Measurements from ENCODE around the gene TRPM6. TPM values are rescaled to one million over a fixed set of nuclear protein-coding genes. Genes with fewer than 3 reads are reported as not detected.

The TRPM6 gene, protein sequence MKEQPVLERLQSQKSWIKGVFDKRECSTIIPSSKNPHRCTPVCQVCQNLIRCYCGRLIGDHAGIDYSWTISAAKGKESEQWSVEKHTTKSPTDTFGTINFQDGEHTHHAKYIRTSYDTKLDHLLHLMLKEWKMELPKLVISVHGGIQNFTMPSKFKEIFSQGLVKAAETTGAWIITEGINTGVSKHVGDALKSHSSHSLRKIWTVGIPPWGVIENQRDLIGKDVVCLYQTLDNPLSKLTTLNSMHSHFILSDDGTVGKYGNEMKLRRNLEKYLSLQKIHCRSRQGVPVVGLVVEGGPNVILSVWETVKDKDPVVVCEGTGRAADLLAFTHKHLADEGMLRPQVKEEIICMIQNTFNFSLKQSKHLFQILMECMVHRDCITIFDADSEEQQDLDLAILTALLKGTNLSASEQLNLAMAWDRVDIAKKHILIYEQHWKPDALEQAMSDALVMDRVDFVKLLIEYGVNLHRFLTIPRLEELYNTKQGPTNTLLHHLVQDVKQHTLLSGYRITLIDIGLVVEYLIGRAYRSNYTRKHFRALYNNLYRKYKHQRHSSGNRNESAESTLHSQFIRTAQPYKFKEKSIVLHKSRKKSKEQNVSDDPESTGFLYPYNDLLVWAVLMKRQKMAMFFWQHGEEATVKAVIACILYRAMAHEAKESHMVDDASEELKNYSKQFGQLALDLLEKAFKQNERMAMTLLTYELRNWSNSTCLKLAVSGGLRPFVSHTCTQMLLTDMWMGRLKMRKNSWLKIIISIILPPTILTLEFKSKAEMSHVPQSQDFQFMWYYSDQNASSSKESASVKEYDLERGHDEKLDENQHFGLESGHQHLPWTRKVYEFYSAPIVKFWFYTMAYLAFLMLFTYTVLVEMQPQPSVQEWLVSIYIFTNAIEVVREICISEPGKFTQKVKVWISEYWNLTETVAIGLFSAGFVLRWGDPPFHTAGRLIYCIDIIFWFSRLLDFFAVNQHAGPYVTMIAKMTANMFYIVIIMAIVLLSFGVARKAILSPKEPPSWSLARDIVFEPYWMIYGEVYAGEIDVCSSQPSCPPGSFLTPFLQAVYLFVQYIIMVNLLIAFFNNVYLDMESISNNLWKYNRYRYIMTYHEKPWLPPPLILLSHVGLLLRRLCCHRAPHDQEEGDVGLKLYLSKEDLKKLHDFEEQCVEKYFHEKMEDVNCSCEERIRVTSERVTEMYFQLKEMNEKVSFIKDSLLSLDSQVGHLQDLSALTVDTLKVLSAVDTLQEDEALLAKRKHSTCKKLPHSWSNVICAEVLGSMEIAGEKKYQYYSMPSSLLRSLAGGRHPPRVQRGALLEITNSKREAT (N-terminal part only)
- total RNA-seq (2014; rRNA removed; shearing (Covaris generic)) = not detected in 2 replicates

GRCh38 chr9:74887041-74887980 is at the start of gene TRPM6:
TSS of gene TRPM6 (minus strand) at chr9:74887921. CDS start at chr9:74887856, 65 bp downstream.

Small RNA genes lying within 50 kb of the gene (small RNA-seq; reads per million reads assigned to genes)
- gene RNU6-445P = not detected

Other genes with a start within 250 kb of the TRPM6 start
- gene C9orf40, start 65.0 kb upstream of the TRPM6 start, total RNA-seq (2014; rRNA removed; shearing (Covaris generic)) = 5.5 and 7.7 TPM in 2 replicates
- 23.3 and 24.9 TPM in 2 replicates for gene CARNMT1, start 140.4 kb upstream of the TRPM6 start, total RNA-seq (2014; rRNA removed; shearing (Covaris generic))
- gene NMRK1, start 200.2 kb upstream of the TRPM6 start, total RNA-seq (2014; rRNA removed; shearing (Covaris generic)) = 3.3 and 4.8 TPM in 2 replicates
- 17.0 and 19.4 TPM in 2 replicates for gene OSTF1, start 200.6 kb upstream of the TRPM6 start, total RNA-seq (2014; rRNA removed; shearing (Covaris generic))